HG03103 (cell line): Measurements from ENCODE around the gene PIP5K1B.

Experiments
- ATAC-seq: cut with Tn5 transposase; IDR thresholded peaks from one replicate; pipeline ENCODE4 v1.9.1; 2021; ENCODE audit warnings: low read depth; ENCODE audit not compliant: unreplicated experiment

The PIP5K1B gene

DNA sequence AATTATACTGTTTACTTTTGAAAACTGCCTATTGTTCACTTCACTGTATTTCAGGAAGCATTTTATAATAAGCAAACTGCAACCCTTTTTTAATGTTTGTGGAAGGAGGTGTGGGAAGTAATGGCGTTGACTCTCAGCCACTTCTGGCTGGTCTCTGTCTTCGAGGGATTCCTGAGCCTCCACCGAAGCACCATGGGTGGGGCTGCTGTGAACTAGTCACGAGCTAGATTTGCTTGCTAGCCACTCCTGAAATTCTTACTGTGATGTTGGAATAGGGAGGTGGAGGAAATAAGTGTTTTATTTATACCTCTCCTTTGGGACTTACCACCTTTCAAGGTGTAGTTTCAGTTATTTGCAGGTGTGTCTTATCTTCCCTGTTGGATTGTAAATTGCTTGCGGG is 26.8 kb downstream of the PIP5K1B start:
- ATAC-seq, result no peak

DNA sequence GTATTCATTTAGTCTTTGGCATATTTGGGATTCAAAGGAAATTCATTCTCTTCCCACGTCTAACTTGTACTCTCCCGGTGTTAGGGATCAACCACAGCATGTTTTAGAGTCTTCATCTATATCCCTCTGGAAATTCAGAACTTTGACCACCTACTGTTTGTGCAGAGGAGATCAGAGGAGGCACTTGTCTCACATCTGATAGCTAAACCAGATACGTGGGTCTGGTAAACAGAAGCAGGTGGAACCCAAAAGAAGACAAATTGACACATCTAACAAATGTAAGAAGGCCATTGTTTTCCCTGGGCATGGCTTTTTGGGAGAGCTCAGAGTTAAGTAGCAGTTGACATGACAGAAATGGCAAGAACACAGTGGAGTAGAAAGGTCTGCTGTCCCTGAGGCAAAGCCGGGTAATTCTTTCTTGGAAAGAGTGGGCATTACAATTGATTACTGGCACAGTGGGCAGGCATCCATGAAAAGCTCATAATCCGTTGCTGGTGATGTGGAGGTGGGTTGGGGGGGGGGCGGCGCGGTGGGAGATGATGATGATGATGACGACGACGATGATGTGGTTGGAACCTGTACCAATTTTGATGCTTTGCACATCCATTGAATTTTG is 27.5 kb downstream of the PIP5K1B start:
- ATAC-seq, result no peak

DNA sequence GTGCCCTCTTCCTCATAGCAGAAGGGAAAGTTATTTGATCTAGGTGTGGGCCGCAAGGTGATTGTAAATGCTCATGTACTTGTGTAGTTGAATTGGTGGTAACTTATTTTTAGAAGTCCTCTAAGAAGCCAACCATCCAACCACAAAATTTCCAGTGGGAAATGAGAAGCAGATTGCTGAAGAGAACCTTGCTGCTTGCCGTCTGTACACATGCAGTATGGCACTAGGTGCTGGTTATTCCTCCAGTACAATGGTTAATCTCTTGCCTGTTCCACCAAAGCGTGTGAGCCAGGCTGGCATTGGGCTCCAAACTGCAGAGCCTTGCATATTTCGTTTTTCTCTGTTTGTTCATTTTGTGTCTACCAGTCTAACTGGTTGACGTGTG is 28.0 kb downstream of the PIP5K1B start:
- no peak for ATAC-seq

DNA sequence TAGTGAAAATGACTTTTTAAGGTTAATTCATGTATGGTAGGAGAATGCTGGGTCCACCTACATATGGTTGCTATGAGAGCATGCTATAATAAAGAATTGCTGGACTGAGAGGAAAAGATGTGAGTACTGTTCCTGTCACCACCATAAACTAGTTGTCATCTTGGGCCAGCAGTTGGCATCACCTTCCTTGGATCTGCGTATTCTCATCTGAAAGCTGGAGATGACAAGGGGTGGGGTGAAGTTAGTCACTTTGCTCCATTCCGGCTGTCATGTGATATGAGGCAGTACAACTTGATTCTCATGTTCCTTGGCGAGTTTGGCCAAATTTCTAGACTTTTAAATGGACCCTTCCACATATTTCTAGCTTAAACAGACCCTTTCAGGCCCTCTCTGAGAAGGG is 33.3 kb downstream of the PIP5K1B start:
- ATAC-seq, result no peak

DNA sequence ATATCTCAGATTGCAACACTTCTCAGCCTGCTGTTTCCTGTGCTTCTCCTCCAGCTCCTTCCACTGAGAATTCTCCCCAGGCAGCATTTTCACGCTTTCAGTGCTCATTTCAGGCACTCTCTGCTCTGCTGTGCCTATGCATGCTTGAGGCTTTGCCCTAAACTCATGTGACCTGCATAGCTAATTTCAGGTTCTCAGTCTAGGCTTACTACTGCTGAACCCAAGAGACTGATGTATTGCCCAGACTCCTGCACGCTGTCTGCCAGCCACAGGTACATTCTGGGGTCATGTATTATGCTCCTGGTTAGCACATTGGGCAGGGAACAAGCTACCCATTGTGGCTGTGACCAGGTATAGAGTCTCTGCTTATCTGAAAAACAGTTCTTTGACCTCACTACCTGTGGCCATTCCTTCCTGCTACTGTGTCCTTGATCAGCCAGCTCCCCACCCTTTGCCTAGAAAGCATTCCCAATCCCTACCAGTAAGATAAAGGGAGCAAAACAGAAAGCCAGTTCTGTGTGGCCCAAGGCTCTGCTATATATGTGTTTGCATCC is 34.7 kb downstream of the PIP5K1B start:
- ATAC-seq, result no peak

DNA sequence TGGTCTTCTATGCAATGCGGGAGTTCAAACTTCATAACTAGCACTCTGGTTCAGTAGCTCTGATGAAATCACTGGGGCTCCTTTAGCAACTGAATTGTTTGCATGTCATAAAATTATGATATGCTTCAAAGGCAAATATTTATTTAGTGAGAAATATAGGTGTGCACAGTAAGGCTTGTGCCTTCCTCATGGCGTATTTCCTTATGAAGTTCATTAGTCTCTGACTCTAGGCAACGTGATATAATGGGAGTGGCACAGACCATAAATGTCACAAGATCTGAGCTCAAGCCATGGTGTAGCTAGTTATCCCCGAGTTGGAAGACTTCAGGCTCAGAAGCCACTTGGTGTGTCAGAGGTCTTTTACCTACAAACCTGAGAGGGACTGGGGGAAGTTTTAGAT is 35.5 kb downstream of the PIP5K1B start:
- no peak for ATAC-seq

DNA sequence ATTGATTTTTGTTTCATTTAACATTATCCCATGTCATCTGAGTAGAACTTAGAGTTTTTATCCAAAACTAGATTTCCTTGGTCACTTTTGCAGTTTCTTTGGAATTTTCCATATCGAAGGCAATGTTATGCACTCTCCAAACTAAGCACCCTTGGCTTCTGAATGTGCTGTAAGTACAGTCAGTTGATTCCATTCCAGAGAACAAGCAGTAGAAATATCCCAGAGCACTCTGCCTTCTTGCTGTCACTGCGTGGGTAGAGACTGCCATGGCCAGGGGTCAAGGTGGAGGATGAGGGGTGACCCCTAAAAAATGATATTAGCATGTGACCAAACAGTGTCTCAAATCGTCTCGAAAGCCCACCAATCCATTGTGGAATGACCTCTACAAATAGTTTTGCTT is 36.2 kb downstream of the PIP5K1B start:
- no peak for ATAC-seq

DNA sequence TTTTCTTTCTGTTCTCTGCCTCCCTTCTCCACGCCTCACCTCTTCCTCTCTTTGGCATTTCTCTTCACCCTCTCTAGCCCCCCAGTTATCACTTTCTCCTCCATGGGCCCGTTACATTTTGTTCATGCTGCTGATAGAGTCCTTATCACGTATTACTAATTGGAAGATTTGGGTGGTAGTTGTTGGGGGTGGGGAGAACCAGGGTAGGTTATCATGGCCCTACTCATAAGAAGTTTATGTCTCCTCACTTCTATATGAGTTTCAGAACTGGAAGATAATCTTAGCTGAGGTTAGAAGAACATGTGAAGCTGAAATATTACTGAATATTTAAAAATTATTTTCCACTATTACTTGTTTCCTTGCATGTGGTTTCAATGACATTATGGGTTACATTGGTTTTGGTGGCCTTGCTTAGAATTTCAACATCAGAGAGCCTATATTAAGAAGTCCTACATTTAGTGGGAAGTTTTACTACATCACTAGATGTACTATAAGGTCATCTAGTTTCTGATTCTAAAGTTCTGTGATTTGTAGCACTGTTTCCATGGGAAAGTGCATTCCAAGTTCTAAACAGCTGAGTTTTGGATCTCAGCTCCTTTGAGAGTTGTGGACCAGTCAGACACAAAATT is 36.8 kb downstream of the PIP5K1B start:
- no peak for ATAC-seq

DNA sequence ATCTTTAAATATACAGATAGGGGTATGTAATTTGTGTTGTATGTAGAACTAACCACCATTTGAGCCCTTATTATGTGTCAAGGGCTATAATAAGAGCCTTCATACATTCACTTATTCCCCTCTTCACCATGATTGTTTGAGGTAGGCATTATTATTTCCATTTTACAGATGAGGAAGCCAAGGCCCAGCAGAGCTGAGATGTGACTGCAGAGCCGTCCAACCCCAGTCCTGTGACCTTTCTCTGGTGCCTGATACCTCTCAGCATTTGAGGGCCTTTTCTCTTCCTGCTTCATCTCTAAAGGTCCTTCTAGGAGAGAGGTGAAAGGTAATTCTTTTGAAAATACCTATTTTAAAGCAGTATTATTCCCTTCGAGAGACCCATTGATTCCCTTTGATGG is 37.3 kb downstream of the PIP5K1B start:
- no peak for ATAC-seq

DNA sequence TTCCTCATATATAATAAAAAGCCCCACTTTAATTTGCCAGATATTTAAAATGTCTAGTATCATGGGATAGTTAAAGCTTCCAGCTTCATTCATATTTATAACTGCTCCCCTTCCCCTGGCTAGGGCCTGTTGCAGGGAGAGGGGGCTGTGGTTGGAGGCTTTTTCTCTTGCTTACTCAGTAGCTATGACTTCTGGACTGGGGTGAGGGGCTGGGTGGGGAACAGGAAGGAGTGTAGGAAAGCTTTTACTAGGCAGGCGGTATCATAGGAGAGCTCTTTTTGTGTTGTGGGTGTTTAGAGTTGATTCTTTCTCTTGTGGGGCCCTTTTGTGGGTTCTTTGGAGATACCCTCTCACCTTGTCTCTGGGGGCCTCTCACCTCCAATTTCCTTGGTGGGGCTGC is 39.4 kb downstream of the PIP5K1B start:
- ATAC-seq, result no peak

DNA sequence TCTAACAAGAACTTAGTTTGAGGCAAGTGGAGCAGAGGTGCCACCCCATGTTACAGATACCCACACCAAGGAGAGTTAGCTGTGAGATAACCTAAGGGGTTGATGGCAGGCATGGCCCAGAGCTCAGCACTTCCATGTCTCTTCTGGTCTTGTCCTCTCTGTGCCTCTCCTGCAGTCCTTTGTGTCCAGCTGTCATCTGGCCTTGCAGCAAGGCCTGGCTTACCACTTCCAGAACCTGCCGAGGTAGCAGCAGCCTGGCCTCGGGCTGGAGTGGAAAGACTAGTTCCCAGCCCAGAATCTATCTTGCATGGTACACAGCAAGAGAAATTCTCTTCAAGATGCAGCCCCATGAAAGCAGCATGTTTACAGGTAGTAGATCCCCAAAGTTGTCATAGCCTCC is 41.5 kb downstream of the PIP5K1B start:
- ATAC-seq, result no peak

DNA sequence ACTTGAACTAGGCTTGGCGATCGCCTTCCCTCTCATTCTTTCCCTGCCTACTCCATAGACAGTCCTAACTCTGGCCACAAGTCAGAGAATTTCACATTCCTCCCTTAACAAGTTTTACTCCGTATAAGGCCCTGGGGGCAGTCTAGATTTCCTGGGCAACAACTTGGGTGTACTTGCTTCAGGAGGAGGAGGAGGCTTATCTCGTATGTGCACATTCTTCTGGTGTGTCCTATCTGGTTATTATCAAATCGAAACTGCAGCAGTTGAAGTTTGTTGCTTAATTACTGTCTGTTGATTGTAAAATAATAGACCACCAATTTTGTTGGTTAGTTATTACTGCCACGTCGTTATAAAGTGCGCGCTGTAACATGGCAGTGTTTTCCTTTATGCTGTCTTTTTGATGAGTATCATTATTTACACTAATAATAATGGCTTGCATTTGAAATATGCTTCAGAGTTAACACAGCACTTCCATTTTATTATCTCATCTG is 42.0 kb downstream of the PIP5K1B start:
- ATAC-seq, result no peak

DNA sequence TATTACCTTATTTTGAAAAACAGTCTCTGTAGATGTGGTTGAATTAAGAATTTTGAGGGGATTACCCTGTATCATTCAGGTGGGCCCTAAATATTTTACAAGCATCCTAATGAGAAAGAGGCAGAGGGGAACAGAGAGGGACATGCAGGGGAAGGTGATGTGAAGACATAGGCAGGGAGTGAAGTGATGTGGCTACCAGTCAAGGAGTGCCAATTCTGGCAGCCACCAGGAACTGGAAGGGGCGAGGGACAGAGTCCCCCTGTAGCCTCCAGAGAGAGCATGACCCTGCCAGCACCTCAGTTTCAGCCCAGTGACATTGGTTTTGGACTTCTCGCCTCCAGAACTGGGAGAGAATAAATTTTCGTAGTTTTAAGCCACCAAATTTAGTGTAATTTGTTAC is 44.1 kb downstream of the PIP5K1B start:
- no peak for ATAC-seq

DNA sequence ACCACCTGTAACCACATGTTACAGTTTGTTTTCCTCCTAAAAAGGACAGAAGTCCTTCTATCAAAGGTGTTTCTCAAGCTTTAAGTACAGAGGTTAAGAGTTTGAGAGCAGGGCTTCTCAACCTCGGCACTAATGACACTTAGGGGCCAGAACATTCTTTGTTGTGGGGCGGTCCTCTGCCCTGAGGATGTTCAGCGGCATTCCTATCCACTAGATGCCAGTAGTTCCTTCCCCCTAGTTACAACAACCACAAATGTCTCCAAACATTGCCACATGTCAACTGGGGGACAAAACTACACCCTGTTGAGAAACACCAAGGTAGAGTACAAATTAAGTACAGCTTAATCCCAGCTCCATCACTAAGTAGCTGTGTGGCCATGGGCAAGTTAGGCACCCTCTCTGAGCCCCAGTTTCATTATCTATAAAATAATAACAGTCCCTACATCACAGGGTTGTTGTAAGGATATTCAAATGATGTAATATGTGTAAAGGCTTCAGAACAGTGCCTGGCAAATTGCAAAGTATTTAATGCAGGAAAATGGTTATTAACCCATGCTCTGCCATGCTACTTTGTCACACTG is 44.6 kb downstream of the PIP5K1B start:
- no peak for ATAC-seq

DNA sequence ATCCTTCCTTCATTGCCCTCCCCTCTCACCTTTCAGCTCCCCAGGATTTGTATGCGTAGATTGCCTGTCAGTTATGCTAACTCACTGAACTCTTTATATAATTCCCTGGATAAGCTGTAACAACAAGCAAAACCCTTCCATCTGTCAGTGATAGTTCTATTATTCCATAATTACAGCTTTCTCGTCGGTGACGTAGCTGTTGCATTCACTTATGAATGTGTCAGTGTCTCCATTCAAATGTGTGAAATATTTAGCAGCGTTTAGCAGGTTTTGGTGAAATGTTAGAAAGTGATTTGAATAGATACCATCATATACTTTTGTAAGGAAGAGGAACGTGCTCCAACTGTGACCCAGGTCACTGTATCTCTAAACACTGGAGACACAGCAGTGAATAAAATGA is 45.2 kb downstream of the PIP5K1B start:
- ATAC-seq, result no peak

DNA sequence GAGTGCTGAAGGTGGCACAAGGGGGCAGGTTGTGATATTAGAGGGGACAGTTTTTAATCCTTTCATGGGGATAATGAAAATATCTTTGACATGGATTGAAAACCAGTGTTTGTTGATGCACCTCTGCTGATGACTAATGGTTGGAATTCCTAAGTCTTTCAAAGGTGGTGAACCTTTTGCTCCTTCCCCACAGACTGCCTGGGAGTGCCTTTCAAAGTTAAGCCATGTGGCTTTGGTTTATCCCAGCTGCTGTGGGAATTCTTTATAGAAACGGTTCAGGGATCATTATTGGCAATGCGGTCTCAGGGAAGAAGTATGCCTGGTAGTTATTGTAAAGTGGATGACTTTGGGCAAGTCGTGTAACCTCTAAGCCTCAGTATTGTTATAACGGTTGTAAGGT is 45.7 kb downstream of the PIP5K1B start:
- no peak for ATAC-seq

DNA sequence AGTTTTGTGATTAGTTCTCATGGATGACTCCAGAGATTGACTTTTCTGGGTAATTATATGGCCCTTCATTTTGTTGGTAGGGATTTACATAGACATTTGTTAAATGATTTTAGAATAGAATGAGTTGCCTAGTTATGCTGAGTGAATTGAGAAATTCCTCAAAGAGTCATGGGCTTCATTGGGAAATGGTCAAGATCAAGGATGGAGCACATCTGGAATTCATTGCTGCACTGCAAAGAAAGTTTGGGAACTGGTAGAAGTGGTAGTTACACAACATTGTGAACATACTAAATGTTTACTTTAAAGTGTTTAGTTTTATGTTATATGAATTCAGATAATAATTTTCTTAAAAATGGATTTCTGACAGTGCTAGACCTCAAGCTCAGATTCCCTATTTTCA is 46.5 kb downstream of the PIP5K1B start:
- ATAC-seq, result no peak

DNA sequence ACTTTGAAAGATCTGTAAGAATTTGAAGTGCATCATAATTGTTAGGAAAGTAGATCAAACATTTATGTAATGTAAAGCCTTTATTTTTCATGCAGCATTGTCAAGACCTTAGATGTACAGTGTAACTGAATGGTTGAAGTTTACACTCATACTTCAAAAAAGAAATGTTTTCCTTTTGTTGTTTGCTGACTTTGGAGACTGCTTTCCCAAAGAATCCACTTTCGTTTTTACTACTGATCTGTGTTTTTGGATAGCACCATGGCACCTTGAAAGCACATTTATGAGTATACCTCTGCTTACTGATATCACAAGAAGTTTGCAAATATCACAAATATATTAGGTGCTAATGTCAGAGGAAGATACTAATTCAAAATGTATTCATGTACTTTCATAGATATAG is 50.0 kb downstream of the PIP5K1B start:
- no peak for ATAC-seq

DNA sequence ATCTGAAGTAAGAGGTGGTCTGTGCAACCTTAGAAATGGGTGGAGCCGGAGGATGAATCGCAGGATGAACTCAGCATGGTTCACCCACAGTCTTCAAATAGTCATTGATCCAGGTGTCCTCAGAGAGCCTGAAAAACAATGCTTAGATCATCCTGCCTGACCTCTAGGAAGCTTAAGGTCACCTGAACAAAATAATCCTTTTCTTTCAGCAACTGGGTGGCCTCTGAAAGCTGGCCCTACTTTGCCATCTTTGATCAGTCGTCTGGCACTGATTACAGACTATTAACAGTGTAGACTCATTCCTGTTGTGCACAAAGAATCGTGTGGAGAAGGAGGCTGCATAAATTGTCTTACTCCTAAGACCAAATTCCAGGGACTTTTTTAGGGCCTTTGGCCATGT is 50.7 kb downstream of the PIP5K1B start:
- no peak for ATAC-seq

DNA sequence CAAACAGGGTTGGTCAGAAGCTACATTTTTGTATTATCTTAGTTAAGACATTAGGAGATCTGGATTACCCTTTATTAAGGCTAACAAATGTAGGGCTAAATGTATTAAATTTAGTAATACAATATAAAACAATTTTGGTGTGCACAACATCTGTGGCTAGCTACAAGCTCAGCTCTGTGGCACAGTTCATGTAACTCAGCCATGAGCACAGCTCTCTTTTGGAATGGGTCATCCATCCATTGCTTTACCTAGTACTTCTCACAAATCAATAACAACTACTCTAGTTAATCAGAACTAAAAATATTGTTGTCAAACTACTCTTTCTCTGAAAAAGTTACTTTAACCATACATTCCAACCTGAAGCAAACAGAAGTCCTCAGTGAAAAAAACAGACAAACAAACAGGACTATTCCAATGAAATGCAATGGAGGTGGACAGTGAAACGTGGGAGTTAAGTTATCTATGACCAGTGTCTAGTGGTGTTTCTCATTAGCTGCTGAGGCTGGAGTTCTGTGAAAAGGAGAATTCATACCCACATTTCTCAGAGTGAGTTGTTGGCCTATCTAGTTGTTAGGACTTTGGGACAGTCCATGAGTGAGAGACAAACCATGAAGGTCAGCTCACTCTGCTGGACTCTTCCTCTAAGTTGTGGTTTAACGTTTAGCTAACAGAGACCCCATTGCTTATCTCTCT is 55.1 kb downstream of the PIP5K1B start:
- ATAC-seq, result no peak

DNA sequence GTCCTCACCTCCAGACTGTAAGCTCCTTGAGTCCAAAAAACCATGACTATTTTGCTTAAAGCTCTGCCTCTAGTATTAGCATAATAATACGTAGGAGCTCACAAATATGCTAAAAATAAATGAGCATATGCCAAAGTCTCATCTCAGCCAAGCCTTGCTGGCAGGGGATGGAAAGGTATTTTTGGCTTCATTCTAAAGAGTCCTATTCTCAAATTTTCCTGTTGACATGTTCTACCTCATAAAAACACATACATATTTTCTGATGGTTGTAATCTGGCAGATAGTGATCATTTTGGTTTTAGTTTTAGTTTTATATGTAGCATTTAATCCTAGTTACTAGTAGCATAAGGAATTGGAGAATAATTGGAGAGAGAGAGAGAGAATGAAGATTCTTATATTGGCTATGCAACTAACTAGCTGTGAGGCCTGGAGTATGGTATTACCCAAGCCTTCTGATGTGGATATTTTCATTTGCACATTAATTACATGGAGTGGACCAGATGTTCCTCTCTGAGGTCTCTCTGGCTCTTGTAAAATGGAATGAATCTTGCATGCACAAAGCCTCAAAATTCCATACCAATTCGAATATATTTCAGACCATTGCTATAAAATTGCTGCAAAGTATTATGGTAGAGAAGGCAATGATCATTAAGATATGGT is 55.8 kb downstream of the PIP5K1B start:
- no peak for ATAC-seq
